HG03175 (cell line): ENCODE data around the gene LARP1B.
"Not testable (repeated sequence)": the region's sequence is repeated elsewhere in the genome, so short reads cannot be mapped to it uniquely, and the experiment has no call there.

Experiments used
- ATAC-seq: cut with Tn5 transposase; IDR thresholded peaks from one replicate; pipeline ENCODE4 v1.9.1; 2021; ENCODE audit warnings: mild to moderate bottlenecking, moderate library complexity; ENCODE audit not compliant: unreplicated experiment

Gene LARP1B

GRCh38 chr4:128134925-128135324 is 73.8 kb downstream of the LARP1B start:
- no peak for ATAC-seq

- ATAC-seq = no peak
Observed at GRCh38 chr4:128135391-128135790, 74.3 kb downstream of the LARP1B start.

- ATAC-seq = no peak
Observed at GRCh38 chr4:128141866-128142265, 80.8 kb downstream of the LARP1B start.

- ATAC-seq = no peak
Observed at GRCh38 chr4:128145727-128146126, 84.6 kb downstream of the LARP1B start.

GRCh38 chr4:128153800-128154199 is 92.7 kb downstream of the LARP1B start:
- ATAC-seq = no peak

GRCh38 chr4:128155231-128155855 is 94.2 kb downstream of the LARP1B start:
- ATAC-seq = no peak

- no peak for ATAC-seq
Observed at GRCh38 chr4:128155874-128156456, 94.9 kb downstream of the LARP1B start.

- not testable (repeated sequence) for ATAC-seq
Observed at GRCh38 chr4:128156472-128156871, 95.4 kb downstream of the LARP1B start.

GRCh38 chr4:128158894-128159293 is 97.8 kb downstream of the LARP1B start:
- no peak for ATAC-seq

- no peak for ATAC-seq
Observed at GRCh38 chr4:128159967-128160366, 98.9 kb downstream of the LARP1B start.

- no peak for ATAC-seq
Observed at GRCh38 chr4:128161138-128161537, 100.0 kb downstream of the LARP1B start.

- no peak for ATAC-seq
Observed at GRCh38 chr4:128162434-128162833, 101.3 kb downstream of the LARP1B start.

GRCh38 chr4:128163177-128164117 is 102.3 kb downstream of the LARP1B start:
- ATAC-seq = no peak

GRCh38 chr4:128166982-128167381 is 105.9 kb downstream of the LARP1B start:
- no peak for ATAC-seq

GRCh38 chr4:128168701-128169100 is 107.6 kb downstream of the LARP1B start:
- no peak for ATAC-seq

- ATAC-seq = no peak
Observed at GRCh38 chr4:128169245-128169644, 108.1 kb downstream of the LARP1B start.

- no peak for ATAC-seq
Observed at GRCh38 chr4:128176643-128177042, 115.5 kb downstream of the LARP1B start.

GRCh38 chr4:128177498-128177897 is 116.4 kb downstream of the LARP1B start:
- ATAC-seq = no peak

GRCh38 chr4:128186623-128187022 is 125.5 kb downstream of the LARP1B start:
- no peak for ATAC-seq

- ATAC-seq = peak; percentile 100
Observed at GRCh38 chr4:128191115-128191781, 130.1 kb downstream of the LARP1B start.
